T1000 (cell line): ENCODE results near the gene KPNA1.
"Not testable (repeated sequence)": the region's sequence is repeated elsewhere in the genome, so short reads cannot be mapped to it uniquely, and the experiment has no call there.

Experiments used
- DNase-seq: peaks from one replicate; lab custom pipeline; 2025; ENCODE audit warnings: mixed read lengths; lab: John Stamatoyannopoulos, UW

KPNA1 gene

DNA sequence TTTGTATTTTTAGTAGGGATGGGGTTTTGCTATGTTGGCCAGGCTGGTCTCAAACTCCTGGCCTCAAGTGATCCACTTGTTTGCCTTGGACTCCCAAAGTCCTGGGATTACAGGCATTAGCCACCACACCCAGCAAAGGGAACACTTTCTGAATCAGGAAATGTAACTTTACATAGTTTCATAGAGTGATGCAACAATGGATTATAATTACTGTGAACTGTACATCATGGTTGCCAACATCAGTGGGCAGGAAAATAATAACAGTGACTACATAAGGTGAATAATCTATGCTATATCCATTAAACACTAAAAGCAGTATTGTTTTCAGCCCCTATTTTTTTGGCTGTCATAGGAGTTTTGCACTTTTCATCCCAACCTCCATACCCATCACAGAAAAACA is 5.0 kb upstream of the KPNA1 start:
- DNase-seq, result no peak

DNA sequence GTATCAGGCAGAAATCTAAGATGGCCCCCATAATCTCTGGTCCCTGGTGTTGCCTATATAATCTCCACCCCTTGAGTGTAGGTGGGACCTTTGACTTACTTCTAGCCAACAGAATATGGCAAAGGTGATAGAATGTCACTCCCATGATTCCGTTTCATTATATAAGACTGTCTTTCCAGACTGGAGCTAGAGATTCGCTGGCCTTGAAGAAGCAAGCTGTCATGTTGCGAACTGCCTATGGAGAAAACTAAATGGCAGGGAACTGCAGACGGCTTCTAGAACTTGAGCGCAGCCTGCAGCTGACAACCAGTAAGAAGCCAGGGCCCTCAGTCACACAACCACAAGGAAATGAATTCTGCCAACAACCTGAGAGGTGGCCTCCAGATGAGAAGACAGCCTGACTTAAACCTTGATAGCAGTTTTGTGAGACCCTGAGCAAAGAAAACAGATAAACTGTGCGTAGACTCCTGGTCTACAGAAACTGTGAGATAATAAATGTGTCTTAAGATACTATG is 2.2 kb upstream of the KPNA1 start:
- no peak for DNase-seq

DNA sequence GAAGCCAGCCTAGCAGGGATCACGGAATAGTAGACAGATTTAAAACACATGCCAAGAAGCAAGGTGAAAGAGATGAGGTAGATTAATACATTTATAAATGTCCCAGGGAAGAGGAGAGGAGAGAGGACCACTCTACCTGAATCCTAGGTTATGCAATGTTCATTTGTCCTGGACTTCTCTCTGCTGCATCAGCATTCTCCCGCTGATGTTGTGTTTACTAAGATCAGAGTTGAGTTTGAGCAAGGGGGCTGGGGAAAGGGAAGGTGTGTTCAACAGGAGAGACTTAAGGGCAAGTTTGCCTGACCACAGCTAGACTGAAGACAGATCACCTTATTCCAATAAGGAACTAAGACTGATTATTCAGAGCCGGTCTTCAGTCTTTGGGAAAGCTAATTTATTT is 1.1 kb upstream of the KPNA1 start:
- DNase-seq, result no peak

- DNase-seq, result no peak
Observed at GRCh38 chr3:122515020-122515468, 305 bp upstream of the KPNA1 start.

- no peak for DNase-seq
Observed at GRCh38 chr3:122513386-122514122, 1.2 kb downstream of the KPNA1 start.

GRCh38 chr3:122512284-122512683 is 2.5 kb downstream of the KPNA1 start:
- DNase-seq, result no peak

GRCh38 chr3:122510878-122511535 is 3.7 kb downstream of the KPNA1 start:
- no peak for DNase-seq

GRCh38 chr3:122508944-122509343 is 5.8 kb downstream of the KPNA1 start:
- not testable (repeated sequence) for DNase-seq

DNA sequence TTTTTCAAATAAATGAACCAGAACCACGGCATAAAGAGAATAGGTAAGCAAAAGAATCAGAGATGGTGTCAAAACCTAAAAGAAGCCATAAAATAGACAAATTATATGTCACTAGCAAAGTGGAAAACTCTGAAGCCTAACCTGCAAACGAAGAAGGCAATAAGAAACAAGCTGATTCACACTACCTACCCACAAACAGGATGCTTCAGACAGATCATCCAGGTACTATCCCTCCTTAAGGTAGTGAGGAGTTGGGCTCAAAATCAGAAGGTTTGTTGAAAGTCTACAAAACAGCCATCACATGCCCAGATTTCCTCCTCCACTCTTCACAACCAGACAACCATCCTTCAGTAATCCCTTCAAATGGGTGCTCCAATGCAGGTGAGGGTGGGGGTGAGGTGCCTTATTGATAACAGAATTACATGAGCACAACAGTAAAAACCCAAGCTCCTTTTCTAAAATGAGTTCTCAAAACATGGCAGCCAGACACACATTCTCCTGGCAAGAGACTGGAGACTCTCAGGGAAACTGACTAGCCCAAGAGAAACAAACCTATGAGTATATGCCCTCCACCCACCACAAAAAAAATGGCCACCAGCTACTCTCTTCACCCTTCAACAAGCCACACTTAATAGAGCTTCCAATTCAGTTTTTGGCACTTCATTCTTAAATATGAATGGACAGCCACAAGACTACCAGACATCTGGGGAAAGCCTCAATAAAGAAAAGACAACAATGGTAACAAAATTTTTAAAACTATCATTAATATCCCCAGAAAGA is 6.4 kb downstream of the KPNA1 start:
- no peak for DNase-seq

DNA sequence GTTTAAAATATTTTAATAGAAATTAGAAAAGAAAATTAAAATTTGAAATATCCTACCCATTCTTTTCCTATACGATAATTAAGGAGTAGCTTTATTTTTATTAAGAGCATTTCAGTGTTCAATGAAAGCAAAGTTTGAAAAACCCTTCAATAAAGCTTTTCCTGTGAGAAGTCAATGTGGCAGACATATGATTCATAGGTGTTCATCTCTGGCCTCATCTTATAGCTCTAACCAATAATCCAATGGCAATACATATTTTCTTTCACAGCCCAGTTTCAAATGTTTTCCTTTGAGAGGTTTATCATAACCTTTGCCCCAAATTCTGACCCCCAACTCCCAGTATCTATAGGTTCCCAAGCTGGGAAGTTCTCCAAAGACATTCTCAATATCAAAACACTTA is 8.3 kb downstream of the KPNA1 start:
- DNase-seq, result no peak

DNA sequence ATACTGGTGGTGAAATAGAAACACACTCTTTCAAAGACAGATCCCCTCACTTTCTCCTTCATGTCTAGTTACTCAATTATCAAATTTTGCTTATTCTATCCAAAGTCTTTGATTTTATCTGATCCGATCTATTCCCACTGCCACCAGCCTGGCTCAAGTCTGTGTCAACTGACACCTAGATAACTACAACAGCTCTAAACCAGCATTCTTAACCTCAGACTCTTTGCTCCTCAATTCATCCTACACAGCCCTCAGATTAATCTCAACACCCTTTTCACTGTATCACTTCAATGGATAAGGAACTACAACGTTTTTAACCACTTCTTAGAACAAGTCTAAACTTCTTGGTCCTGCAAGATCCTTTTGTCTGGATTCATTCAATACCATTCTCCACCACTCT is 9.1 kb downstream of the KPNA1 start:
- DNase-seq, result no peak

GRCh38 chr3:122502941-122503340 is 11.8 kb downstream of the KPNA1 start:
- no peak for DNase-seq

GRCh38 chr3:122502139-122502538 is 12.6 kb downstream of the KPNA1 start:
- no peak for DNase-seq

DNA sequence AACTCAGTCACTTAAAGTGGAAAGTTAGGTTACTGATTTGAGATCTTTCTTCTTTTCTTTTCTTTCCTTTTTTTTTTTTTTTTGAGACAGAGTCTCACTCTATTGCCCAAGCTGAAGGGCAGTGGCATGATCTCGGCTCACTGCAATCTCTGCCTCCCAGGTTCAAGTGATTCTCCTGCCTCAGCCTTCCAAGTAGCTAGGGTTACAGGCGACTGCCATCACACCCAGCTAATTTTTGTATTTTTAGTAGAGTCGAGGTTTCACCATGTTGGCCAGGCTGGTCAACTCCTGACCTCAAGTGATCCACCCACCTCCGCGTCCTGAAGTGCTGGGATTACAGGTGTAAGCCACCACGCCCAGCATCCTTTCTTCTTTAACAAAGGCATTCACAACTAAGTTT is 13.8 kb downstream of the KPNA1 start:
- not testable (repeated sequence) for DNase-seq

DNA sequence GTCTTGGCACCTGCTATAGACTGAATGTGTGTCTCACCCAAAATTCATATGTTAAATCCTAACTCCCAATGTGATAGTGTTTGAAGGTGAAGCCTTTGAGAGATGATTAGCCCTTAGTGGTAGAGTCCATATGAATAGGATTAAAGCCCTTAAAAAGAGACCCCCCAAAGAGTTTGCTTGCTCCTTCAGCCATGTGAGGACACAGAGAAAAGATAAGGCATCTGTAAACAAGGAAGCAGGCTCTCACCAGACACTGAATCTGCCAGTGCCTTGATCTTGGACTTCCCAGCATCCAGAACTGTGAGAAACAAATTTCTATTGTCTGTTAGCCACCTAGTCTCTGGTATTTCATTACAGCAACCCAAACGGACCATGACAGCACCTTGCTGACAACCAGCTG is 16.6 kb downstream of the KPNA1 start:
- DNase-seq, result no peak

GRCh38 chr3:122497425-122497824 is 17.3 kb downstream of the KPNA1 start:
- DNase-seq, result no peak

DNA sequence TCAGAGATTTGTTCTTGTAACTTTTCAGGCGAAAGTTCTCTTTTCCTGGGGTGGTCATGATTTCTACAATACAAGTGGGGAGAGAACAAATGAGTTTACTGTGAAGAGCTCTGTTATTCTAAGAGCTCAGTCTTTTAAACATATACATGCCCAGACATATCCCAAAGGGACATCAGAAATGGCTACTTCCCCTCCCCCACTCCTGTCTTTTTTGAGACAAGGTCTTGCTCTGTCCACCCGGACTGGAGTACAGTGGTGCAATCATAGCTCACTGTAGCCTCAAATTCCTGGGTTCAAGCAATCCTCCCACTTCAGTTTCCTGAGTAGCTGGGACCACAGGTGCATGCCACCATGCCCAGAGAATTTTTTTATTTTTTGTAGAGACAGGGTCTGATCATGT is 18.2 kb downstream of the KPNA1 start:
- DNase-seq, result no peak

DNA sequence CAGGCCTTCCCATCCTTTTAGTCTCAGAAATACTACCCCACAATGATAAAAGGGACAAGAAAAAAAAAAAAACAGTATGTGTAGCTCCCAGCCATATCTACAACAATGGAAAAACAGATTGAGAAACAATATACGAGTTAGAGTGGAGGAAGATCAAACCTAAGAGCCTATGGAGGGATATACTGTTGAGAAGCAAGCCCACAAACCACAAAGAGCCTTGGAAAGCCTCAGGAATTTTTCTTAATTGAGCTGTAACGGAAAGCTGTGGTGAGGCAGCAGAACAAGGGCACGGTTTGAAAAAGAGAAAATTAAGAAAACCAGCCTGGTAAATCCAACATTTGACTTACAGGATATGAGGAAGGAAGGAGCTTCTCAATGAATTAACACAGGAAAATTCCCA is 21.4 kb downstream of the KPNA1 start:
- DNase-seq, result no peak

- no peak for DNase-seq
Observed at GRCh38 chr3:122488262-122488973, 26.3 kb downstream of the KPNA1 start.

DNA sequence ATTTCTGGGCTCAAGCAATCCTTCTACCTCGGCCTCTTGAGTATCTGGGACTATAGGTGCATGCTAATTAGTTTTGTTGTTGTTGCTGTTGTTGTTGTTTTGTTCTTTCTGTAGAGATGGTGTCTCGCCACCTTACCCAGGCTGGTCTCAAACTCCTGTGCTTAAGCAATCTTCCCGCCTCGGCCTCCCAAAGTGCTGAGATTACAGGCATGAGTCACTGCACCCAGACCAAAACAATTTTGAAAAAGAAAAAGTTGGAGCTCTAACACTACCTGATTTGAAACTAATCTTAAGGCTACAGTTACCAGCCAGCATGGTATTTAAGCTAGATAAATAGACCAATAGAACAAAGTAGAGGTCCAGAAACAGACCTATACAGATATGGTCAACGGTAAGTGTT is 29.8 kb downstream of the KPNA1 start:
- no peak for DNase-seq

DNA sequence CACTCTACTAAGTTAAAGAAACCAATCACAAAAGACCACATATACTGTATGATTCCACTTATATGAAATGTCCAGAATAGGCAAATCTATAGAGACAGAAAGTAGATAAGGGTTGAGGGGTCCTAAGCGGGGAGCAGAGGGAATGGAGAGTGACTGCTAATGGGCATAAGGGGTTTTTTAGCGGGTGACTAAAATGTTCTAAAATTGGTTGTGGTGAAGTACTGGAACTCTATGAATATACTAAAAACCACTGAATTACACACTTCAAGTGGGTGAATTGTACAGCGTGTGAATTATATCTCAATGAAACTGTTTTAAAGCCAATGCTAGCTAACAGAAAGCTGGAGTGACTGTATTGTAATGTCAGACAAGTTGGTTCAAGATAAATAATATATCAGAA is 33.3 kb downstream of the KPNA1 start:
- DNase-seq, result no peak

DNA sequence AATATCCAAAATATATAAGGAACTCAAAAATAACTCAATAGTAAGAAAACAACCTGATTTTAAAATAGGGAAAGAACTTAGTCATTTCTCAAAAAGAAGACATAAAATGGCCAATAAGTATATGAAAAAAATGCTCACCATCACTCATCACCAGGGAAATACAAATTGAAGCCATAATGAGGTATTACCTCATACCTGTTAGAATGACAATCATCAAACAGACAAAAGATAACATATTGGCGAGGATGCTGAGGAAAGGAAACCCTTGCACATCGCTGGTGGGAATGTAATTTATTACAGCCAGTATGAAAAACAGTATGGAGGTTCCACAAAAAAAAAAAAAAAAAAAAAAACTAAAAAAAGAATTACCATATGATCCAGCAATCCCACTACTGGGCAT is 38.2 kb downstream of the KPNA1 start:
- no peak for DNase-seq
